GM18511 (cell line): ENCODE results near the gene PRRT3.
"Not testable (repeated sequence)": the region's sequence is repeated elsewhere in the genome, so short reads cannot be mapped to it uniquely, and the experiment has no call there.

Experiments
- ATAC-seq: cut with Tn5 transposase; IDR thresholded peaks from one replicate; pipeline ENCODE4 v1.9.1; 2021; ENCODE audit warnings: mild to moderate bottlenecking, moderate library complexity; ENCODE audit not compliant: unreplicated experiment

PRRT3 gene

DNA sequence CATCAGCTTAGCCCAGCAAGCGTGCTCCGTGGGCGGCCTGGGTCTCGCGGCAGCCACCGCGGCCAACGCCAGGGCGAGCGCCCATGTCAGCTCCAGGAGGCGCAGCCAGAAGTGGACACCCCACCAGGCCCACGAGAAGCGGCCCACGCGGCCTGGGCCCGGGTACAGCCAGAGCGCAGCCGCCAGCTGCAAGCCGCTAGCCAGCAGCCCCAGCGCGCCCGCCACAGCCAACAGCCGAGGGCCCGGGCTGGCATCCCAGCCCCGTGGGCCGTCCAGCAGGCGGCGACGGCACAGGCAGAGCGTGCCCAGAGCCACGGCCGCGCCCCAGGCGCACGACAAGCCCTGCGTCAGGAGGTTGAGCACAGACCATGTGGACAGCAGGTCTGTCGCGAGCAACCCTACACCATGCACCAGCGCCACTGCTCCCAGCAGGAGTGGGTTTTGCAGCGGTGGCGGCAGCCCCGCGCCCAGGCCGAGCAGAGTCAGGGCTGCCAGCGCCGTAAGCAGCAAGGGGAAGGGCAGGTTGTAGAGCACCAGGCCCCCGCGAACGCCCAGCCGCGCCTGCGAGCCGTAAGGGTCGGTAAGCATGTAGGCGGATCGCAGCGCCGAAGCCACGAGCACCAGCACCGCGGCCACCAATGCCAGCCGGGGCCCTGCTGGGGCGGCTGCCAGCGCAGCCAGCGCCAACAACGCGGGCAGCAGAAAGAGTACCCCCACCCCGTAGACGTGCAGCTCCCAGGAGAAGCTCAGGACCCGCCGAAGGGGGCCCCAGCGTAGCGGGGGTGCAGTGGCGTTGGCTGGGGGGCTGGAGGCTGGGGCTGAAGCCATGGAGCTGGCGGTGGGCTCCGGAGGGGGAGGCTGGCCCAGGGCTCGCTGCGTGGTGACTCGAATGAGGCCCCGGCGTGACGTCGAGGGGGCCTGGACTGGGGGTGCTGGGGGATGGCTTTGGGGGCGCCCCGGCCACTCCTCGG lies 4.9 kb downstream of the PRRT3 start:
- no peak for ATAC-seq

DNA sequence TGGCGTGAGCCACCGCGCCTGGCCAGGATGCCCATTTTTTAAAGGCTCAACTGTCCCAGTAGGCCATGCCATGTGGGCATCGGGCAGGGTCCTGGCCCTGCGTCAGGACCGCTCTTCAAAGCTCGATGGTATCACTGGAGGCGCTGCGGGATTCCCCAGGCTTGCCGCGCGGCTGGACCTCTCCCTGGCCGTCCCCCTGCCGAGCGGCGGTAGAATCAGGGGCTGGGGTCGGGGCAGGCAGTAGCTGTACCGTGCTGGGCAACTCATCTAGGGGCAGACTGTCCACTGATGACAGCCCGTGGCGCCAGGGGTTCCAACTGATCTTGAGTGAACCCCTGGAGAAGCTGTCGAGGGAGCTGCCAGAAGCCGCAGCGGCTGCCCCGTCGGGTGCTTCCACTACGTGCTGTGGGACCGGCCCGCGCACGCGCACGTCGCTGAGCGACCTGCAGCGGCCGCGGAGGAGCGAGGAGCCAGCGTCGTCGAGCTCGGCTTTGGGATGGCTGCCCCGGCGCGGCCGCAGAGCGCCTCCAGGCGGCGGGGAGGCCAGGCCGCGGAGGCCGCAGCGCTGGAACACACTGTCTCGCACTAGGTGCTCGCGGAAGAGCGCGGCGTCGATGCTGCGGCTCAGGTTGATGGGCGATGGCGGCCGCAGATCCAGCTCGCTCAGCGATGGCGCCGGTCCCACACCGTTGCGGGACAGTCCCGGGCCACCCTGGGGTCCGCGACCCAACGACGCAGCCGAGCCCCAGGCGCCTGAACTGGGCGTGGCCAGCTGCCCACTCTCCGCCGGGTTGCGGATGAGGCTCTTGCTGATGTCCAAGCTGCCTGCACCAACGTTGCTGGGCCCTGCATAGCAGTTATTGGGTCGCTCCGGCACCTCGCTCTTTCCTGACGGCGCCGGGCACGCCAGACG lies 5.8 kb downstream of the PRRT3 start:
- no peak for ATAC-seq

- no peak for ATAC-seq
Observed at GRCh38 chr3:9945358-9945757, 6.8 kb downstream of the PRRT3 start.

- no peak for ATAC-seq
Observed at GRCh38 chr3:9944271-9944670, 7.9 kb downstream of the PRRT3 start.

DNA sequence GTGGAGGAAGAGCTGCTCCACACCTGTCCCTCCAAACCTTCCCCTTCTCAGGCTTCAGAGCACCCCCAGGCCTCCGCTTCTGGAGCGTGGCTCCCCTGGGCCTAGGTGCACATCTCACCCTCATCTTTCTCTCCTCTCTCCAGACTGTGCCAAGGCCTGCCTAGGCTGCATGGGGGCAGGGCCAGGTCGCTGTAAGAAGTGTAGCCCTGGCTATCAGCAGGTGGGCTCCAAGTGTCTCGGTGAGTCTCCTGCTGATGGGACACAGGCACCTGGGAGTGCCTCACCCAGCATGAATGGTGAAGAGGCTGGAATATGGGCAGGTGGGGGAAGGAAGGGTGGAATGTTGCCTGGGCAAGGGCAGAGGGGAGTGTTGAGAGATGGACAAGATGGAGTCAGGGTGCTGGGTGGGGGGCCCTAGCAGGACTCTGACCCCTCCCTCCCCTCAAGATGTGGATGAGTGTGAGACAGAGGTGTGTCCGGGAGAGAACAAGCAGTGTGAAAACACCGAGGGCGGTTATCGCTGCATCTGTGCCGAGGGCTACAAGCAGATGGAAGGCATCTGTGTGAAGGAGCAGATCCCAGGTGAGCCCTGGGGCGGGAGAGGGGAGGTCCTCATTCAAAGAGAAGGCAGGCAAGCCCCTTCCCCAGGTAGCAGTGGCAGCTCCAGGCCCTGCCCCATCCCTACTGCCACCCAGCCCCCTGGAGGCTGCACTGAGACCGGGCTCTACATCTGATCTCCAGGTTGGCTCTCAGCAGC lies 9.1 kb downstream of the PRRT3 start:
- no peak for ATAC-seq

DNA sequence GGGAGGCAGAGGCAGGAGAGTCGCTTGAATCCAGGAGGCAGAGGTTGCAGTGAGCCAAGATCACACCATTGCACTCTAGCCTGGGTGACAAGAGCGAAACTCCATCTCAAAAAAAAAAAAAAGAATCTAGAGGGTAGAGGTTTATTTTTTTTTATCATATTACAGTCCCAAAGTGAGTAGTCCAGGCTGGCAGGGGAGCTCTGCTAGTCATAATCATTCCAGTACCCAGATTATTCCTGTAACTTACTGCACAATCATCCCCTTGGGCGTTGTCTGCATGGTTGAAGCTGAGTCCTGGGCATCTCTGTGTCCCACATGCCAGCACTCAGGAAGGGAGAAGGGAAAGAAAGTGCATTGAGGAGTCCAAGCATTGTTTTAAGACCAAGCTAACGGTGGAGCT lies 10.0 kb downstream of the PRRT3 start:
- no peak for ATAC-seq

DNA sequence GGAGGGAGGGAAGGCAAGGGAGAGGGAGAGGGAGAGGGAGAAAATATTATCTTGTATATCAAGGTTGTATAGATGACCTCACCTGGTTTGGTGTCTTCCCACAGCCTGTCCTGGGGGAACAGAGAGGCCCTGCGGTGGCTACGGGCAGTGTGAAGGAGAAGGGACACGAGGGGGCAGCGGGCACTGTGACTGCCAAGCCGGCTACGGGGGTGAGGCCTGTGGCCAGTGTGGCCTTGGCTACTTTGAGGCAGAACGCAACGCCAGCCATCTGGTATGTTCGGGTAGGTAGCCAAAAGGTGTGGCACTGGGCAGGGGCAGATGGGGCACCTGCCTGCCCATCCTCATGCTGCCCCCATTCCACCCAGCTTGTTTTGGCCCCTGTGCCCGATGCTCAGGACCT lies 11.5 kb downstream of the PRRT3 start:
- no peak for ATAC-seq

DNA sequence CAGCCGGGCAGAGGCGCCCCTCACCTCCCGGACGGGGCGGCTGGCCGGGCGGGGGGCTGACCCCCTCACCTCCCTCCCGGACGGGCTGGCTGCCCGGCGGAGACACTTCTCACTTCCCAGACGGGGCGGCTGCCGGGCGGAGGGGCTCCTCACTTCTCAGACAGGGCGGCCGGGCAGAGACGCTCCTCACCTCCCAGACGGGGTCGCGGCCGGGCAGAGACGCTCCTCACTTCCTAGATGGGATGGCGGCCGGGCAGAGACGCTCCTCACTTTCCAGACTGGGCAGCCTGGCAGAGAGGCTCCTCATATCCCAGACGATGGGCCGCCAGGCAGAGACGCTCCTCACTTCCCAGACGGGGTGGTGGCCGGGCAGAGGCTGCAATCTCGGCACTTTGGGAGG lies 12.3 kb downstream of the PRRT3 start:
- ATAC-seq, result not testable (repeated sequence)

DNA sequence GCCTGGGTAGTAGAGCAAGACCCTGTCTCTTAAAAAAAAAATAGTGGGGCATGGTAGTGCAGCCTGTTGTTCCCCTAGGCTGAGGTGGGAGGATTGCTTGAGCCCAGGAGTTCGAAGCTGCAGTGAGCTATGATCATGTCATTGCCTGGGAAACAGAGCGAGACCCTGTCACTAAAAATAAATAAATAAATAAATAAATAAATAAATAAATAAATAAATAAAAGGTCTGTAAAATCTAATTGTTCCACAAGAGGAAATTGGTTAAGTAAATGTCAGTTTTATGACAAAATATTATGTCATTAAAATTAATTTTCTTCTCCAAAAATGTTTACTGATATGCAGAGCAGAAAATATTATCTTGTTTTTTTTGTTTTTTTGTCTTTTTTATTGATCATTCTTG lies 13.2 kb downstream of the PRRT3 start:
- ATAC-seq, result no peak

DNA sequence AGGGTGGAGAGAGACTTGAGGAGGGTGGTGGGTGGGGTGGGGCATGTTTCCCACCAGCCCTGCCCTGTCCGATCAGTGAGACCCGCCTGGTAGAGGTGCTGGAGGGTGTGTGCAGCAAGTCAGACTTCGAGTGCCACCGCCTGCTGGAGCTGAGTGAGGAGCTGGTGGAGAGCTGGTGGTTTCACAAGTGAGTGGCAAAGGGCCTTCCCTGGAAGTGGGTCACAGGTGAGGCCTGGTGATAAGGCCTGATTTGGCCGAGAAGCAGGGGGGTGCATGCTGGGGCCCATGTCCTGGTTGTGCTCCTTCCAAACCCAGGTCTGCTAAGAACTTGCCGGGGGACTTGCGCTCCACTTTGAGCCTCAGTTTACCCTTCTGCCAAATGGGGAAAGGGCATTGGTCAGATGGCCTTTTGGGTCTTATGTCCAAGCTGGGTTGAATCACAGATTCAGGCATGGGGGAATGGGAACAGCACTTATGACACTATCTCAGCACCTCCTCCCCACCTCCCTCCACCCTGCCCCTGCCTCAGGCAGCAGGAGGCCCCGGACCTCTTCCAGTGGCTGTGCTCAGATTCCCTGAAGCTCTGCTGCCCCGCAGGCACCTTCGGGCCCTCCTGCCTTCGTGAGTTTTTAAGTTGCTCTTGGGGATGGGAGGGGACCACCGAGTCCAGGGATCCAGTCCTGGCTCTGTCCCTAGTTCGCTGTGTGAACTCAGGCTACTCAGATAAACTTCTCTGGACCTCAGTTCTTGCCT lies 14.5 kb downstream of the PRRT3 start:
- ATAC-seq, result no peak

DNA sequence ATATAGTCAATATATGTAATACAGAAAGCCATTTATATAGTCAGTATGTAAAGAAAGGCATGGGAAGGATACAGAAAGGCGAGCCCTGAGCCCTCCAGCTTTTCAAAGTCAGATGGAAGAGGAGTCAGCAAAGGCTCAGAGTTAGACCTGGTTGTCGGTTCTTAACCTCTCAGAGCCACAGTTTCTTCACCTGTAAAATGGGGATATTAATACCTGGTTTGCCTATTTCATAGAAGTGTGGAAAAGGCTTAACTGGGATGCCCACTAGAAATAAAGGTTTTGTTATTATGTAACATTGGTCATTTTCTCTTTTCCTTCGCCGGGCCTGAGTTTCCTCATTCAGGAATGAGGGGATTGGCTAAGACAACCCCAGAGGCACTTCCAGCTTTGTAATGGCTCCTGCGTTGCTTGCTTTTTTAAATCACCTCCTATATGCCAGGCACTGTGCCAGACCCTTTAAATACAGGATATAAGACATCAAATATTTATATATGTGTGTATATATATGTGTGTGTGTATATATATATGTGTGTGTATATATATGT lies 16.2 kb downstream of the PRRT3 start:
- no peak for ATAC-seq

GRCh38 chr3:9934993-9935392 lies 17.2 kb downstream of the PRRT3 start:
- ATAC-seq, result no peak

DNA sequence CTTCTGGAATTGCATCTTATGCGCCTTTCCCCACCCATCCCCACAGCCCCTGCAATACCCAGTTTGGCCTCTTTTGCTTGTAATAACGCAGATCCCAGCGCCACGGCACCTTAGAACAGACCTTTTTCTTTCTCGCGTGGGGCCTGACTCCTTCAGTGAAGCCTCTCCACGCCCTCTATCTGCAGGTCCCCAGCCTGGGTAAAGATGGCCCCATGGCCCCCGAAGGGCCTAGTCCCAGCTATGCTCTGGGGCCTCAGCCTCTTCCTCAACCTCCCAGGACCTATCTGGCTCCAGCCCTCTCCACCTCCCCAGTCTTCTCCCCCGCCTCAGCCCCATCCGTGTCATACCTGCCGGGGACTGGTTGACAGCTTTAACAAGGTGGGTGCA lies 18.0 kb downstream of the PRRT3 start:
- ATAC-seq, result no peak

DNA sequence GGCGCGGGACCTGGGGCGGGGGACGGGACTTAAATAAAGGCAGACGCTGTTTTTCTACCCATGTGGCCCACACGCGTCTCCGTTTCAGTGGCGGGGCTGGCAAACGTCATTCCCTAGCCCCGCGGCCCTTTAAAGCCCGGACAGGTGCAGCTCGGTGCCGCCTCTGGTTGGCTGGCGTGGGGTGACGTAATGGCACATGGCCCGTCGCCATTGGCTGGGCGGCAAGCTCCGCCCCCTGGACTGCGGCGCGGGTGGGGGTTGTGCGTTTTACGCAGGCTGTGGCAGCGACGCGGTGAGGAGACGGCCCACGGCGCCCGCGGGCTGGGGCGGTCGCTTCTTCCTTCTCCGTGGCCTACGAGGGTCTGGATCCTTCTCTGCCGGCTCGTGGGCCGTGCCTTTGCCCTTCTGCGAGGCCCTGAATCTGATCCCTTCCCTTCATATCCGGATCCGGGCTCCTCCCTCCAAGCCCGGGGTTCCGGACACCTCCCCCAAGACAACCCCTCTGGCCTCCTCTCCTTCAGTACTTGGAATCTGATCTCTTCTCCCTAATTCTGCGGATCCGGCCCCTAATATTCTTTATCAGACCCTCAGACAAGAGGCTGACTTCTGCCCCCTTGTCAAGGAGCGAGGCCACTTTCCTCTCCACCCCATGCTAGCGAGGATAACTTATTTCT lies 18.5 kb downstream of the PRRT3 start, which contains the start of gene CRELD1:
Gene CRELD1, plus strand, starts transcription at position 274 of the 674 bp plus-strand sequence. CDS start 605 bp downstream, outside the sequence.
- ATAC-seq, result peak; percentile 91

DNA sequence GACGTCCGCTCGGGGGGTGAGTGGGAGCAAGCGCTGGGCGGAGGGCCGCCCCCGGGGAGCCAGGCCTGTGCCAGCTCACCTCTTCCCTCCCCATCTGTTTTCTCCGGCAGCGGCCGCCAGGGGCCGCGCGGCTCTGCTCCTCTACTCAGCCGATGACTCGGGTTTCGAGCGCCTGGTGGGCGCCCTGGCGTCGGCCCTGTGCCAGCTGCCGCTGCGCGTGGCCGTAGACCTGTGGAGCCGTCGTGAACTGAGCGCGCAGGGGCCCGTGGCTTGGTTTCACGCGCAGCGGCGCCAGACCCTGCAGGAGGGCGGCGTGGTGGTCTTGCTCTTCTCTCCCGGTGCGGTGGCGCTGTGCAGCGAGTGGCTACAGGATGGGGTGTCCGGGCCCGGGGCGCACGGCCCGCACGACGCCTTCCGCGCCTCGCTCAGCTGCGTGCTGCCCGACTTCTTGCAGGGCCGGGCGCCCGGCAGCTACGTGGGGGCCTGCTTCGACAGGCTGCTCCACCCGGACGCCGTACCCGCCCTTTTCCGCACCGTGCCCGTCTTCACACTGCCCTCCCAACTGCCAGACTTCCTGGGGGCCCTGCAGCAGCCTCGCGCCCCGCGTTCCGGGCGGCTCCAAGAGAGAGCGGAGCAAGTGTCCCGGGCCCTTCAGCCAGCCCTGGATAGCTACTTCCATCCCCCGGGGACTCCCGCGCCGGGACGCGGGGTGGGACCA lies 19.2 kb downstream of the PRRT3 start:
- peak; percentile 66 for ATAC-seq

DNA sequence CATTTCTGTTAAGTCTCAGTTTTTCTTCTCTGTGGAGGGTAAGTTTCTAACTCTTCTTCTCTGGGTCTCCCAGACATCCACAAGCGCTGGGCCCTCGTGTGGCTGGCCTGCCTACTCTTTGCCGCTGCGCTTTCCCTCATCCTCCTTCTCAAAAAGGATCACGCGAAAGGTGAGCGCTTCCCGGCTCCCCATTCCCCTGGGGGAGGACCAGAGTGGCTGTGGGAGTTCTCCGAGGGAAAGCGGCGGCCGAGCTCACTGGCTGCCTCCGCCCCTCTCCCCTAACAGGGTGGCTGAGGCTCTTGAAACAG lies 19.7 kb downstream of the PRRT3 start:
- ATAC-seq, result no peak

DNA sequence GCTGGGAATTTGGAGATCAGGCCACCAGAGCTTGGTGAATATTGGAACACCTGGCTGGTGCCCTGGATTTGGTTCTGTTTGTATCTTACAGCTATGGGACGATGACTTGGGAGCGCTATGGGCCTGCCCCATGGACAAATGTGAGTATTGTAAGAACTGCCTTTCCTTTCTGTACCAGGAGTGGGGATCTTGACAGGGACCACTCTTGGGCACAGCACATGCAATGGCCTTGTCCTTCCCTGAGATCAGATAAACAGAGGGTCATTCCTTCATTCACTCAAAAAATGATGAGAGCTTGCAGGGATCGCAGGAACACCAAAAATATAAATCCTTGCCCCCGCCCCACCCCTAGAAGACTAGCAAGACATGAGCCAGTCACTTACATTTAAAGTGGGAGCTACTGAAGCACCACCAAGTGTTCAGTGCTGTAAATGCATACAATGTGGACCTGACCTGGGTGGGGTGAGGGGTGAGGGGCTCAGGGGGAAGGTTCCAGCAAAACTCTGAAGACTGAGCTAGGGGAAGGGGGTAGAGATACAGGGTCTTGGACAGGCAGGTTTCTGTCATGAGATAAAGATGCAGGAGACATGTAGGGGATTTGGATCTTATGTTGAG lies 21.3 kb downstream of the PRRT3 start:
- ATAC-seq, result no peak

DNA sequence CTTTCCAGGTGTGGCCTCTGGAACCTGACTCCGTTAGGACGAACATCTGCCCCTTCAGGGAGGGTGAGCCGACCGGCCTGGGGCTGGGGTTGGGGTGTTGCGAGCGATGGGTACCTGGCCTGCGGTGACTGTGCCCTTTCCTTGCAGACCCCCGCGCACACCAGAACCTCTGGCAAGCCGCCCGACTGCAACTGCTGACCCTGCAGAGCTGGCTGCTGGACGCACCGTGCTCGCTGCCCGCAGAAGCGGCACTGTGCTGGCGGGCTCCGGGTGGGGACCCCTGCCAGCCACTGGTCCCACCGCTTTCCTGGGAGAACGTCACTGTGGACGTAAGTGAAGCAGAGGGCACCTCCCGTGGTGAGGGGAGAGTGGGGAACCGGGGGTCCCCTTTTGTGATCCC lies 24.1 kb downstream of the PRRT3 start:
- ATAC-seq, result no peak
